ENCODE data around the gene ADORA2A.

The ADORA2A gene

DNA sequence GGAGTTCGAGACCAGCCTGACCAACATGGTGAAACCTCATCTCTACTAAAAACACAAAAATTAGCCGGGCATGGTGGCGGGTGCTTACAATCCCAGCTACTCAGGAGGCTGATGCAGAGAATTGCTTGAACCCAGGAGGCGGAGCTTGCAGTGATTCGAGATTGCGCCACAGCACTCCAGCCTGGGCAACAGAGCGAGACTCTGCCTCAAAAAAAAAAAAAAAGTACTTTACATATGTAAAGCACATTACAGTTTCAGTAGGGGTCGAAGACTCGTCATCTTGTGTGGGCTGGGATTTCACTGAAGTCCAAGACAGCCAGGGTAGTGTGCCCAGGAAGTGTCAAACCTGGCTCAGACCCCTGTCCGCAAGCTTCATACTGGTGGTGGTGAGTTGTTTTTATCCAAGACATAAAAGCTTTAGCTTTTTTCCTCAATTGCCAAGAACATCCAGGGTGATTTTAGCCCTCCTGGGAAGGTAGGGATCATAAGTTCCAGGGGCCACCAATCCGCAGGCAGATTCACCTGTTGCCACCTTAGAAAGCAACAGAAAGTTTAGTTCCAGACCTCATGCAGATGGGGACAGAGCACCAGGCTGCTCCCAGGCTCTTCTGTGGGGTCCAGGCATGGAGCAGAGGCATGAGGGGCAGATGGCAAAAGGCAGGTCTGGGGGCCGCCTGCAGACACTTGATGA is 21.6 kb upstream of the ADORA2A start:
- TF ChIP-seq, protein P1, sequence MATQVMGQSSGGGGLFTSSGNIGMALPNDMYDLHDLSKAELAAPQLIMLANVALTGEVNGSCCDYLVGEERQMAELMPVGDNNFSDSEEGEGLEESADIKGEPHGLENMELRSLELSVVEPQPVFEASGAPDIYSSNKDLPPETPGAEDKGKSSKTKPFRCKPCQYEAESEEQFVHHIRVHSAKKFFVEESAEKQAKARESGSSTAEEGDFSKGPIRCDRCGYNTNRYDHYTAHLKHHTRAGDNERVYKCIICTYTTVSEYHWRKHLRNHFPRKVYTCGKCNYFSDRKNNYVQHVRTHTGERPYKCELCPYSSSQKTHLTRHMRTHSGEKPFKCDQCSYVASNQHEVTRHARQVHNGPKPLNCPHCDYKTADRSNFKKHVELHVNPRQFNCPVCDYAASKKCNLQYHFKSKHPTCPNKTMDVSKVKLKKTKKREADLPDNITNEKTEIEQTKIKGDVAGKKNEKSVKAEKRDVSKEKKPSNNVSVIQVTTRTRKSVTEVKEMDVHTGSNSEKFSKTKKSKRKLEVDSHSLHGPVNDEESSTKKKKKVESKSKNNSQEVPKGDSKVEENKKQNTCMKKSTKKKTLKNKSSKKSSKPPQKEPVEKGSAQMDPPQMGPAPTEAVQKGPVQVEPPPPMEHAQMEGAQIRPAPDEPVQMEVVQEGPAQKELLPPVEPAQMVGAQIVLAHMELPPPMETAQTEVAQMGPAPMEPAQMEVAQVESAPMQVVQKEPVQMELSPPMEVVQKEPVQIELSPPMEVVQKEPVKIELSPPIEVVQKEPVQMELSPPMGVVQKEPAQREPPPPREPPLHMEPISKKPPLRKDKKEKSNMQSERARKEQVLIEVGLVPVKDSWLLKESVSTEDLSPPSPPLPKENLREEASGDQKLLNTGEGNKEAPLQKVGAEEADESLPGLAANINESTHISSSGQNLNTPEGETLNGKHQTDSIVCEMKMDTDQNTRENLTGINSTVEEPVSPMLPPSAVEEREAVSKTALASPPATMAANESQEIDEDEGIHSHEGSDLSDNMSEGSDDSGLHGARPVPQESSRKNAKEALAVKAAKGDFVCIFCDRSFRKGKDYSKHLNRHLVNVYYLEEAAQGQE (IDR thresholded peaks at IDR 0.05; ENCODE audit: insufficient read depth in 1 of 2, low read depth in 2 of 2, low read length in 2 of 2) = no peak
- no peak for TF ChIP-seq FOXP2 (optimal IDR thresholded peaks at IDR 0.05; ENCODE audit: borderline replicate concordance, extremely low read depth, extremely low read length, insufficient read depth)
- no peak for TF ChIP-seq TAF1 (IDR thresholded peaks at IDR 0.05; ENCODE audit: borderline replicate concordance, insufficient read depth, low read length)
- no peak for TF ChIP-seq SIN3A (IDR thresholded peaks at IDR 0.05; ENCODE audit: borderline replicate concordance, insufficient read depth, low read length)
- TF ChIP-seq POLR2AphosphoS5 (IDR thresholded peaks at IDR 0.05; ENCODE audit: low read depth, low read length) = no peak

DNA sequence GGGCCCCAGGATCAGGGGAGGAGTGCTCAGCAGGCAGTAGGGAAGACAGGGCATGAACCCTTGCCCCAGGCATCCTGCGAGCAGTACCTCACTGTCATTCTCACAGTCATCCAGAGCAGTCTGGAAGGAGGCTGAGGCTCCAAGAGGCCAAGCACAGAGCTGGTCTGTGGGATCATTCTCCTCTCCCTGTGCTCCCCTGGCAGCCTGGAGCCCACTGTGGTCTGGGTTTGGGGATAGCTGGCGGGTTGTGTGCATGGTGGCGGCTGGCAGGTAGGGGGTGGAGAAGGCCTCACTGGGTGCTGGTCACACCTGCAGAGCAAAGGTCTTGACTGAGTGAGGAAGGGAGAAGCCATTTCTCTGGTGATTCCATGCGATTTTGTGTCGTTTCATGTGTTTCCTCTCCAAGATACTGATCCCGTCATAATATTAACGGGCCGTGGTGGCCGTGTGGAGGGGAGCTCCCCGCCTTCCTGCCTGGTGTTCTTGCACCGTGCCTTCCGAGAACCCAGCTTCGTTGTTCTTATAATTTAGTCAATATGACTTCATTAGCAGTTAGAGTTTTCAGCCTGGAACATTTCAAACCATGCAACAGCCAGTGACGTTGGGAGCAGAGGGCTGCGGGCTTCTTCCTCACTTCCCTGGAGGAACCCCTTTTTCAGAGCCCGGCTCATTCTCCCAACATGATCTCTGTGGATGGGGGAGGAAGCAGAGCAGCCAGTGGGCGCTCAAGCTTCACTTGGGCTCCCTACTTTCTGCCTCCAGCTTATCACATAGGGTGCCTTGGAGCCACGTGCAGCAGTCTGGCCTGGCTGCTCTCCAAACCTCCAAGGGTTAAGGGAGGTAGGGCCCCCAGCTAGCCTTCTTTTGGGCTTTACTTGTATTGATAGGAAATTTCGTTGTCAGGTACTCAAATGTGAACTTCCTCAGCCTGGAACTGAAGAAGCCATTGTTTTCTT is 20.8 kb upstream of the ADORA2A start:
- TF ChIP-seq FOXP2 (optimal IDR thresholded peaks at IDR 0.05; ENCODE audit: borderline replicate concordance, extremely low read depth, extremely low read length, insufficient read depth) (no peak), POLR2AphosphoS5 (IDR thresholded peaks at IDR 0.05; ENCODE audit: low read depth, low read length) (no peak), SIN3A (IDR thresholded peaks at IDR 0.05; ENCODE audit: borderline replicate concordance, insufficient read depth, low read length) (no peak), TAF1 (IDR thresholded peaks at IDR 0.05; ENCODE audit: borderline replicate concordance, insufficient read depth, low read length) (no peak)
- TF ChIP-seq, protein P1 (IDR thresholded peaks at IDR 0.05; ENCODE audit: insufficient read depth in 1 of 2, low read depth in 2 of 2, low read length in 2 of 2) = no peak

DNA sequence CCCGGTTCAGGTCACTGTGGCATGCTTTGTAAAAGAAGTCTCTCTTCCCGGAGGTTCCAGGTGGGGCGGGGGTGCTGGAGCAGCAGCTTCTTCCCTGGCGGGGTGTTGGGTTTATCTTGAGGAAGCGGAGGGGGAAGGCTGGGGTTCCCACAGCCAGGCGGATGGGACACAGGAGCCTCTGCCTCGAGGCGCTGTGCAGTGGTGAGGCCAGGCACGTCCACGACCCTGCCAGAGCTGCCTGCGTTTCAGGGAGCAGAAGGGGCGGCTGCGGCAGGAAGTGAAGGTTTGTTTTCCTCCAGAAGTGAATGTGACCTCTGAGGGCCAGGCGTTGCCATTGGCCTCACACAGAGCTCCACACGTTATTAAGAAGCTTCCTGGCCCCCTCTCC is 20.1 kb upstream of the ADORA2A start:
- TF ChIP-seq, protein P1 (IDR thresholded peaks at IDR 0.05; ENCODE audit: insufficient read depth in 1 of 2, low read depth in 2 of 2, low read length in 2 of 2) = no peak
- no peak for TF ChIP-seq SIN3A (IDR thresholded peaks at IDR 0.05; ENCODE audit: borderline replicate concordance, insufficient read depth, low read length)
- TF ChIP-seq TAF1 (IDR thresholded peaks at IDR 0.05; ENCODE audit: borderline replicate concordance, insufficient read depth, low read length) = no peak

DNA sequence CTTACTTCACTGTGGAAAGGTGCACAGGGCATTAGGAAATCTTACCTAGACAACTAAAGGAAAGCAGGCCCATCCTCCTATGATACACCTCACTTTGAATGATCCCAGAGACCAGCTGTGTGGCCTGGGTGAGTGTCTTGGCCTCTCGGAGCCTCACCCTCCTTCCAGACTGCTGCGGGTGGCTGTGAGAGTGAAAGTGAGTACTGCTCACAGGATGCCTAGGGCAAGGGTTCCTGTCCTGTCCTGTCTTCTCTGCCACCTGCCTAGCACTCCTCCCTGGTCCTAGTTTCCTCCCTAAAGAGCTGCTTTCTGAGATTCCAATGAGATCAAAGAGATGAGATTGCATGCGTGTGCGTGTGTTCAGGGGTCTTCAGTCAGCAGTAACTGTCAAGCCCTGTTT is 19.5 kb upstream of the ADORA2A start:
- no peak for TF ChIP-seq FOXP2 (optimal IDR thresholded peaks at IDR 0.05; ENCODE audit: borderline replicate concordance, extremely low read depth, extremely low read length, insufficient read depth)

DNA sequence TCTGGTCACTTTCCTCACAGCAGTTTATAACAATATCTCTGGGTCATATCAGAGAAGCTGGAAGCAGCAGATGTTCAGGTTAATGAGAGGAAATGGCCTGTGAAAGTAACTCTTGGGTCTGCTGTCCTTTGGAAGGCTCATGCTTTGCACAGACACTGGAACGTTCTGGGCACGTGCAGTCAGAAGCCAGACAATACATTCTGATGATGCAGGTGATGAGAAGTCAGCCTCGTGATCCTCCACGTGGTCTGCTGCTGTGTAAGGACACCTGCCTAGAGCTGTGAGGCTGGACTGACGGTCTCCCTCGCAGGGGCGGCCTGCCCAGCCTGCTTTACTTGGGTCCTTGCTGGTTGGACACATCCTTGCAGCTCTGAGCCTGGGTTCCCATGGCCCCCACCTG is 18.8 kb upstream of the ADORA2A start:
- no peak for TF ChIP-seq TAF1 (IDR thresholded peaks at IDR 0.05; ENCODE audit: borderline replicate concordance, insufficient read depth, low read length)

DNA sequence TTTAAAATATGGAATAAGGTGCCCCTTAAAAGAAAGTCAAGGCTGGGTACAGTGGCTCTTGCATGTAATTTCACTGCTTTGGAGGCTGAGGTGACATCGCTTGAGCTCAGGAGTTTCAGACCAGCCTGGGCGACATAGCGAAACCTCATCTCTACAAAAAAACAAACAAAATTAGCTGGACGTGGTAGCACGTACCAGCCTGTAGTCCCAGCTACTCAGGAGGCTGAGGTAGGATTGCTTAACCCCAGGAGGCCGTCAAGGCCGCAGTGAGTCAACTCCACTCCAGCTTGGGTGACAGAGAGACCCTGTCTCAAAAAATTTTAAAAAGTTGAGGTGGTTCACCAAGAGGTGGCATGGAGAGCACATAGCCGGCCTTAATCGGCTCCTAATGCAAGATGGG is 17.7 kb upstream of the ADORA2A start:
- no peak for TF ChIP-seq SIN3A (IDR thresholded peaks at IDR 0.05; ENCODE audit: borderline replicate concordance, insufficient read depth, low read length)
- no peak for TF ChIP-seq TAF1 (IDR thresholded peaks at IDR 0.05; ENCODE audit: borderline replicate concordance, insufficient read depth, low read length)
- TF ChIP-seq FOXP2 (optimal IDR thresholded peaks at IDR 0.05; ENCODE audit: borderline replicate concordance, extremely low read depth, extremely low read length, insufficient read depth) = no peak
- TF ChIP-seq POLR2AphosphoS5 (IDR thresholded peaks at IDR 0.05; ENCODE audit: low read depth, low read length) = no peak
- TF ChIP-seq, protein P1 (IDR thresholded peaks at IDR 0.05; ENCODE audit: insufficient read depth in 1 of 2, low read depth in 2 of 2, low read length in 2 of 2) = no peak

Data from PFSK-1 (cell line).